AG08396 (cell line): ENCODE data around the gene WAPL.
"Not testable (repeated sequence)": the region's sequence is repeated elsewhere in the genome, so short reads cannot be mapped to it uniquely, and the experiment has no call there.

Experiments
- DNase-seq: peaks from one replicate; pipeline ENCODE4 v3.0.0; 2012; ENCODE audit warnings: low spot score, mixed read lengths

WAPL gene

DNA sequence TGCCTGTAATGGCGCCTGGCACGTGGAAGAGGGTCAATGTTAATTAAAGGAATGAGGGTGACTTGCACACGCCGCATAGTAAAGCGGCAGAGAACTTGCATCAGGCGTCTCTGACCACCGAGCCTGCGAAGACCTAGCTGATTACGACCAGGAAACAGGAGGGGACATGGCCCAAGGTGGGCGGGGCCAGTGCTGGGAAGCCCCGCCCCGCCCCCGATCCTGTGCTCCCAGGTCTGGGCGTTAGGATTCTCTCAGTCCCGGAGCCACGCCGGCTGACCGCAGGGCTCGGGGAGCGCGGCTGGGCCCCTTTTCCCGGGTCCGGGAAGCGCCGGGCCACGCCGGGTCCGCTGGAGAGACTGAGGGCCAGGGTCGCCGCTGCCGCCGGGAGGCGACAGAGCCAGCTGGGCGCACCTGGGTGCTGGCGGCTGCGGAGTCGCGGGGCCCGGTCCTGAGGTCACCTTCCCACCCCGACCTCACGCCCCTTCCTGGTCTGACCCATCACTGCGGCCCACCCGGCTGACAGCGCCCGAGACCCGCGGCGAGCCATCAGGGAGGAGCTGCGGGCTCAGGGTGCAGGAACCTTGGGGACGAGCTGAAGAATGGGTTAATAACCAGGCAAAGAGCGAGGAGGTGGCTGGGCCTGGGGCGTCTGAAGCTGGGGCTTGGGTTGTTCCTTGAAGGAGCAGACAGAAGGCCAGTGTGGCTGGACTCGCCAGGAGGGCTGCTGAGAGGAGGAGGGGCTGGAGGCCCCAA is 132.0 kb downstream of the WAPL start:
- no peak for DNase-seq

DNA sequence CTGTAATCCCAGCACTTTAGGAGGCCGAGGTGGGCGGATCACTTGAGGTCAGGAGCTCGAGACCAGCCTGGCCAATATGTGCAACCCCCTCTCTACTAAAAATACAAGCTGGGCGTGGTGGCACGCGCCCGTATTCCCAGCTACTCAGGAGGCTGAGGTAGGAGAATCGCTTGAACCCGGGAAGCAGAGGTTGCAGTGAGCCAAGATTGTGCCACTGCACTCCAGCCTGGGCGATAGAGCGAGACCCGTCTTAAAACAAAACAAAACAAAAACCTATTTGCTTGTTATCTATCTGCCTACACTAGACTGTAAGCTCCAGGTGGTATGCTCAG is 132.5 kb downstream of the WAPL start:
- not testable (repeated sequence) for DNase-seq

DNA sequence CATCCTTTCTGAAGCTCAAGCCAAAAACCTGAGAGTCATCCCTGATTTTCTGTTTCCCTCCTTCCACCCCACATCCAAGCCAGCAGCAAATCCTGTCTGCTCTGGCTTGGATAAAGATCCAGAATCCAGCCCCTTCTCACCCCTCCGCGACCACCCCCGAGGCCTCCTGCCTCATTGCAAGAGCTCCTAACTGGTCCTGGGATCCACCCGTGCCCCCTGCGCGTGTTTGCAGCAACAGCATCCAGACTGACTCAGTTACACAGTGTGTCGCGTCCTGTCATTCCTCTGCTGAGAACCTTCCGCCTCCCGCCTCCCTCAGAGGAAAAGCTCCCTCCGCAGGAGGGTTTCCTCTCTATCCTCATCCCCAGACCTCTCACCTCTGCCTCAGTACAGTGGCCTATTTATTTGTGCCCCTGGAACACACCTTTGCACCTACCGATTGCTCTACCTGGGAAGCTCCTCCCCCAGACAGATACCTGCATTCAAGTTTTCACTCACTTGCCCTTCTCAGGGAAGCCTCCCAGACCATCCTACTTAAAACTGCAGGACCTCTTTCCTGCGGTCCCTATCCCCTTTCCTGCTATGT is 133.4 kb downstream of the WAPL start:
- no peak for DNase-seq

DNA sequence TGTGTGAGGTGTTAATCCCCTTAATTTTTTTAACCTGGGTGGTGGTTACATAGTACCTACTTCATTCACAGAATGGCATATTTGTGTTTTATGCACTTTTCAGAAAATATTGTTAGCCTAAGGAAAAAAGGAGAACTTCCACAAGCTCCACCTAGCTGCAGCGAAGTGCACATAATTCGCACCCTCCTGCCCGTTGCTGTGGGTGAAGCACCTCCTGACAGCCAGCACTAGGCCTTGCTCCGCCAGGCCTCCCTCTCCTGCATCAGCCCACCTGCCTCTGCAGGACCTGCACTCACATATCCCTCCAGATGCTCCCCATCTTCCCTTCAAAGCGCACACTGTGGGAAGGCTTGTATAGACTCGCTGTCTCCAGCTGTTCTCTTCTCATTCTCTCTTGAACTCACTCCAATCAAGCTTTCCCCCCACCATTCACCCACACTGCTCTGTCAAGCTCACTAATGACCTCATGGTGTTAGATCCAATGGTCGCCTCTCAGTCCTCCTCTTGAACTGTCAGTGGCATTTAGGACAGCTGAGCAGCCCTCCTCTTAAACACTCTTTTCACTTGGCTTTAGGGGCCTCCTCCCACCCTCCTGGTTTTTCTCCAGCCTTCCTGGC is 134.3 kb downstream of the WAPL start:
- no peak for DNase-seq

DNA sequence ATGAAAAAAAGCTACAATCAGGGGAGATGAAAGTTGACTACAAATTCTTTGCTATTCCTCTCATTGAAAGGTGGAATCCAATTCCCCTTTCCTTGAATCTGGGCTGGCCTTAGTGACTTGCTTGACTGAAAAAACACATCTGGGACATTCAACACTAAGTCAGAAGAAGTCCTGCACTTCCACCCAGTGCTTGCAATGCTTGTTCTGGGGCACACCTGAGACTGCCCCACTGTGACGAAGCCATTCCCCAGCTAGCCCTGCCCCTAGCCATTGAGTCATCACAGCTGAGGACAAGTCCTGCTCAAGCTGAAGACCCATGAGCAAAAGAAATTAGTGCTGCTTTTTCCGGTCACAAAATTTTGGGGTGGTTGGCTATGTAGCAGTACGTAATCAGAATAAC is 135.8 kb downstream of the WAPL start:
- no peak for DNase-seq
